Kidney epithelial cell (primary cell): ENCODE data around the gene PRRG1. TPM values are rescaled to one million over a fixed set of nuclear protein-coding genes. Genes with fewer than 3 reads are reported as not detected.
"Not testable (repeated sequence)": the region's sequence is repeated elsewhere in the genome, so short reads cannot be mapped to it uniquely, and the experiment has no call there.

ENCODE experiments used
- DNase-seq: peaks from one replicate; pipeline ENCODE4 v3.0.0-alpha.2; 2010; ENCODE audit warnings: low read depth
- H3K27me3 ChIP-seq: 2 replicates; pipeline ENCODE4 v1.6.0; 2011; ENCODE audit warnings: low read length; ENCODE audit not compliant: control insufficient read depth, insufficient read depth
- H3K36me3 ChIP-seq: 2 replicates; pipeline ENCODE4 v1.5.1; 2011; ENCODE audit warnings: low read length; ENCODE audit not compliant: control insufficient read depth, insufficient read depth
- H3K4me3 ChIP-seq: 2 replicates; pipeline ENCODE4 v1.5.1; 2011; ENCODE audit warnings: low read depth, mild to moderate bottlenecking, control low read depth, low read length
- CTCF ChIP-seq: IDR thresholded peaks from 2 replicates; pipeline ENCODE4 v1.5.1; 2011; ENCODE audit warnings: mild to moderate bottlenecking, moderate library complexity, low read length, control low read depth, inconsistent platforms; ENCODE audit not compliant: insufficient read depth, poor library complexity, severe bottlenecking
- total RNA-seq: library from RNA; depleted of rRNA; stranded (reverse); fragments of >200 nt; gene quantifications from 2 replicates; pipeline ENCODE4 v1.2.3, GENCODE V29; 2015

The PRRG1 gene
- total RNA-seq, 1 donor from 2014 or later = 17.6 TPM

DNA sequence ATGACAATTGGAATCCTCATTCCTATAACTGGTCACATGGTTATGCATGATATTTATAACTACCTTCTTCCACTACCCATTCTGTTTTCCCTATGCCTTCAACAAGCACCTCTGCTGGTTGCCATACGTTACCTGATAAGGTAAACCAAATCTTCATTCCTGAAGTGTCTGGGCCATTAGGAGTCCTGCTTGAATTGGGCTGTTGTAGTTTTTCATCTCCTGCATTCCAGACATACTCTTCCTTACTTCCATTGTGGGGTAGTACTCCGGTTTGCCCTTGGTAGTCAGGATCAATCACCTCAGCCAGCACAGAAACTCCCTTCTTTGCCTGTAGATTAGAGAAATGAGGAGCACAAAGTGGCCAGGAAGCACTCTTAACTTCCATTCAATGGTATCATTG, 113.2 kb downstream of the PRRG1 start:
- no peak for TF ChIP-seq CTCF
- no peaks in the 10 kb centered on the region for H3K36me3 ChIP-seq
- H3K27me3 ChIP-seq = no peaks in the 10 kb centered on the region
- no peak for DNase-seq
- no peak overlapping the region for H3K4me3 ChIP-seq

DNA sequence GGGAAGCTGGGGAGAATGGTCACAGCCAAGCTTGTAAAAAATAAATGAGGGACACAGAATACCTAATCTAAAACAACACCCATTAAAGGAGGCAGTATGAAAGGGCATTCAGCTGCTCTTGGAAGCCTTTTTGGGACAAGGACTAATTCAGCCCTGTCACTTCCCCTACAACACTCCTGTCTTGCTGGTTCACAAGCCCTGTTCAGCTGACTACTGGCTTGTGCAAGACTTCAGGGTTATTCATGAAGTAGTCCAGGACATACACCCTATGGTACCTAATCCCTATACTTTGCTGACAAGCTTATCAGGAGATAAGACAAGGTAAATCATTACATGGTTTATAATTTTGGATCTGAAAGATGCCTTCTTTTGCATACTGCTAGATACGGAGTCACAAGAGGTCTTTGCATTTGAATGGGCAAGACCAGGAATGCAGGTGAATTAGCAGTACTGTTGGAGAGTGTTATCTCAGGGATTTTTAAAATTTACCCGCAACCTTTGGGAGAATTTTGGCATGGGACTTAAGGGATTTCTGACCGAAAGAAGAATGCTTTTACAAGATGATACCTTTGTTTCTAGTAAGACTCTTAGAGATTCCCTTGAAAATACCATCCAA, 119.1 kb downstream of the PRRG1 start:
- no peak for TF ChIP-seq CTCF
- Histone ChIP-seq H3K27me3 (no peaks in the 10 kb centered on the region), H3K36me3 (no peaks in the 10 kb centered on the region), H3K4me3 (no peak overlapping the region)
- DNase-seq = no peak

- Histone ChIP-seq H3K4me3 (no peak overlapping the region), H3K36me3 (no peaks in the 10 kb centered on the region), H3K27me3 (no peaks in the 10 kb centered on the region)
- TF ChIP-seq CTCF = no peak
- no peak for DNase-seq
Measured at GRCh38 chrX:37470711-37471110, 121.5 kb downstream of the PRRG1 start.

DNA sequence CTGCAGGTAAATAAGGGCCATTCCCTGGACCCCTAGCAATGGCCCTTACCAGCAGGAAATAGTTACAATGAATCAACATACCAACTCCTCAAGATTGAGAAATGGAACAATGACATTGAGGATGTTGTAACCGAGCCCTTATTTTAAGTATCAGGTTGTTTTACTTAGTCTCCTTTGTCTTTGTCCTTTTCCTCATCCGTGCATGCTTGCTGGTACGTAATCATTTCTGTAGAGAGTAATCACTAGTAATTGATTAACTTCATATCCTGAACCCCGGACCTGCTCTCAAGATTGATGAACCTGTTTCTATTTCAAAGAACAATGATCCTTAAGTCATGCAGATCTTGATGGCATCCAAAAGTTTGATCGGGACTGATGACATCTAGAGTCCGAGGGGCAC, 123.7 kb downstream of the PRRG1 start:
- no peak overlapping the region for H3K4me3 ChIP-seq
- H3K36me3 ChIP-seq = no peaks in the 10 kb centered on the region
- no peaks in the 10 kb centered on the region for H3K27me3 ChIP-seq
- no peak for DNase-seq
- TF ChIP-seq CTCF = no peak

DNA sequence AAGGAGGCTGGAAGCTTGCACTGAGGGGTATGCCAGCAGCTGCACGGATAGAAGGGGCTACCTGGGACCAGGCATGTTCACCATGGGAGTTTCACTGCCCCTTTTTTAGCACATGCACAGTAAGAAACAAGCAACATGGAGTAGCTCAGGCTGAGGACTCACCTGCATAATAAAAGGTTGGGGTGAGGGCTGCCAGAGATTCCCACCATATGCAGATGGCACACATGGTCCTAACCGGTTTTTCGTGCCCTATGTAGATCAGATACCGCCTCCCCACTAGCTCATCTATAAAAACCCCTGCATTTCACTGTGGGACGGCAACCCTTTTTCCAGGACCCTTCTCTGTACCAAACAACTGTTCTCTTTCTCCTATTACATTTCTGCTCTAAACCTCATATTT, 125.3 kb downstream of the PRRG1 start:
- TF ChIP-seq CTCF = no peak
- Histone ChIP-seq H3K27me3 (no peaks in the 10 kb centered on the region), H3K4me3 (no peak overlapping the region), H3K36me3 (no peaks in the 10 kb centered on the region)
- no peak for DNase-seq

- Histone ChIP-seq H3K27me3 (no peaks in the 10 kb centered on the region), H3K36me3 (no peaks in the 10 kb centered on the region), H3K4me3 (no peak overlapping the region)
- DNase-seq = no peak
- no peak for TF ChIP-seq CTCF
Measured at GRCh38 chrX:37476571-37477170, 127.5 kb downstream of the PRRG1 start.

DNA sequence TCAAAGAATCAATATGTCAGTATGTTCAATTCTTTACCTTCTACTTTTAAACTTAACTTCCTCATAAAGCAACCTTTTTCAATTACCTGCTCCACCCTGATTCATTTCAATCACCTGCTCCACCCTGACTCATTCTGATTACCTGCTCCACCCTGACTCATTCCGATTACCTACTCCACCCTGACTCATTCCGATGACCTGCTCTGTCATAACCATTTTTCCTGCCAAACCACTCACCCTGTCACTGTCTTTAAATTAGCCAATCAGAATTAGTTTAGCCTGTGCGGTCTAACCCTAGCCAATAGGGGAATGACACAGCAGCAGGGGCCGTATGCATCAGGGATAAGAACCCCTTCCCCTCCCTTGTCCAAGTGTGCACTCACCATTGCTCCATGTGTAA, 135.2 kb downstream of the PRRG1 start:
- H3K27me3 ChIP-seq, H3K36me3 ChIP-seq, DNase-seq, H3K4me3 ChIP-seq: not testable (repeated sequence)
